Endodermal cell (in vitro differentiated cells): ENCODE data around the gene IRF4. TPM values are rescaled to one million over a fixed set of nuclear protein-coding genes. Genes with fewer than 3 reads are reported as not detected.

ENCODE experiments used
- DNase-seq: peaks from one replicate; pipeline ENCODE4 v3.0.0-alpha.2; 2017
- H3K27ac ChIP-seq: 2 replicates; pipeline ENCODE4 v1.5.1; 2013; ENCODE audit warnings: mild to moderate bottlenecking, low read depth, low read length, moderate library complexity
- H3K27me3 ChIP-seq: 2 replicates; pipeline ENCODE4 v1.6.1; 2013; ENCODE audit warnings: mild to moderate bottlenecking, low read length, moderate library complexity; ENCODE audit not compliant: insufficient read depth, control insufficient read depth, poor library complexity, severe bottlenecking
- H3K36me3 ChIP-seq: 2 replicates; pipeline ENCODE4 v1.7.0; 2013; ENCODE audit warnings: mild to moderate bottlenecking, low read length, moderate library complexity; ENCODE audit not compliant: control insufficient read depth, insufficient read depth
- H3K4me1 ChIP-seq: one replicate; pipeline ENCODE4 v1.7.0; 2013; ENCODE audit warnings: low read length; ENCODE audit not compliant: control insufficient read depth, insufficient read depth
- H3K4me3 ChIP-seq: 2 replicates; pipeline ENCODE4 v1.5.1; 2013; ENCODE audit warnings: mild to moderate bottlenecking, low read length, moderate library complexity
- H3K9ac ChIP-seq: 2 replicates; pipeline ENCODE4 v1.6.1; 2013; ENCODE audit warnings: mild to moderate bottlenecking, low read length, moderate library complexity; ENCODE audit not compliant: poor library complexity, severe bottlenecking; ENCODE audit errors: extremely low read depth
- H3K9me3 ChIP-seq: 2 replicates; pipeline ENCODE4 v1.6.1; 2013; ENCODE audit warnings: mild to moderate bottlenecking, low read length, moderate library complexity; ENCODE audit not compliant: control insufficient read depth
- H3K27ac Mint-ChIP-seq: 2 replicates; pipeline ENCODE4 v1.8.0; 2020; ENCODE audit warnings: mixed read lengths
- H3K27me3 Mint-ChIP-seq: 2 replicates; pipeline ENCODE4 v1.8.0; 2021; ENCODE audit warnings: mild to moderate bottlenecking, mixed read lengths; ENCODE audit not compliant: insufficient read depth
- H3K36me3 Mint-ChIP-seq: 2 replicates; pipeline ENCODE4 v1.8.0; 2020; ENCODE audit warnings: low read depth, mixed read lengths
- H3K4me1 Mint-ChIP-seq: 2 replicates; pipeline ENCODE4 v1.8.0; 2020; ENCODE audit warnings: mixed read lengths
- H3K4me3 Mint-ChIP-seq: 2 replicates; pipeline ENCODE4 v1.8.0; 2020; ENCODE audit warnings: mild to moderate bottlenecking, moderate library complexity, mixed read lengths
- H3K9me3 Mint-ChIP-seq: 2 replicates; pipeline ENCODE4 v1.8.0; 2020; ENCODE audit warnings: mild to moderate bottlenecking, mixed read lengths
- WGBS, 2 experiments: methylation state at CpG; one replicate each; pipeline versions ENCODE4 v1.1.5 to v1.1.7; 2013; ENCODE audit warnings: missing lambda C conversion rate in 2 of 2, mixed read lengths in 1 of 2; ENCODE audit not compliant: insufficient coverage in 1 of 2, insufficient read length in 1 of 2; 5-methylcytosine and 5-hydroxymethylcytosine counted together
- total RNA-seq, 2 donors: library from RNA; stranded (reverse); fragmentation: NEBNext Ultra II Directional in 1 of 2; extraction: Animal tissue kit (Norgen Biotek cat#: 25700) in 1 of 2; gene quantifications; 2 replicates in 1 of 2; 3 replicates in 1 of 2; pipeline ENCODE4 v1.2.1, GENCODE V29; 2021
- TF ChIP-seq, protein P1 (sequence below): fragments of 200-600 bp; sonication (generic); conservative IDR thresholded peaks from 2 replicates; pipeline ENCODE4 v1.5.0; 2021; ENCODE audit warnings: antibody characterized with exemption, mild to moderate bottlenecking

IRF4 gene
- total RNA-seq, 2 donors from 2014 or later, result not detected

- Mint-ChIP-seq H3K27ac (no peak overlapping the region), H3K9me3 (peaks cover 97% of the 10 kb centered on the region), H3K36me3 (peaks cover 27% of the 10 kb centered on the region), H3K27me3 (no peaks in the 10 kb centered on the region), H3K4me1 (no peaks in the 10 kb centered on the region), H3K4me3 (no peak overlapping the region)
- Histone ChIP-seq H3K36me3 (peaks cover 6% of the 10 kb centered on the region), H3K9me3 (no peaks in the 10 kb centered on the region), H3K27ac (no peak overlapping the region), H3K4me1 (no peaks in the 10 kb centered on the region), H3K4me3 (no peak overlapping the region), H3K27me3 (no peaks in the 10 kb centered on the region), H3K9ac (no peak overlapping the region)
- WGBS, 2 experiments, result 91% methylated on average over 17 of the region's 17 CpGs
- no peak for DNase-seq
- TF ChIP-seq, protein P1, sequence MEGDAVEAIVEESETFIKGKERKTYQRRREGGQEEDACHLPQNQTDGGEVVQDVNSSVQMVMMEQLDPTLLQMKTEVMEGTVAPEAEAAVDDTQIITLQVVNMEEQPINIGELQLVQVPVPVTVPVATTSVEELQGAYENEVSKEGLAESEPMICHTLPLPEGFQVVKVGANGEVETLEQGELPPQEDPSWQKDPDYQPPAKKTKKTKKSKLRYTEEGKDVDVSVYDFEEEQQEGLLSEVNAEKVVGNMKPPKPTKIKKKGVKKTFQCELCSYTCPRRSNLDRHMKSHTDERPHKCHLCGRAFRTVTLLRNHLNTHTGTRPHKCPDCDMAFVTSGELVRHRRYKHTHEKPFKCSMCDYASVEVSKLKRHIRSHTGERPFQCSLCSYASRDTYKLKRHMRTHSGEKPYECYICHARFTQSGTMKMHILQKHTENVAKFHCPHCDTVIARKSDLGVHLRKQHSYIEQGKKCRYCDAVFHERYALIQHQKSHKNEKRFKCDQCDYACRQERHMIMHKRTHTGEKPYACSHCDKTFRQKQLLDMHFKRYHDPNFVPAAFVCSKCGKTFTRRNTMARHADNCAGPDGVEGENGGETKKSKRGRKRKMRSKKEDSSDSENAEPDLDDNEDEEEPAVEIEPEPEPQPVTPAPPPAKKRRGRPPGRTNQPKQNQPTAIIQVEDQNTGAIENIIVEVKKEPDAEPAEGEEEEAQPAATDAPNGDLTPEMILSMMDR, result no peak
Observed at GRCh38 chr6:345747-346385, 45.7 kb upstream of the IRF4 start.

DNA sequence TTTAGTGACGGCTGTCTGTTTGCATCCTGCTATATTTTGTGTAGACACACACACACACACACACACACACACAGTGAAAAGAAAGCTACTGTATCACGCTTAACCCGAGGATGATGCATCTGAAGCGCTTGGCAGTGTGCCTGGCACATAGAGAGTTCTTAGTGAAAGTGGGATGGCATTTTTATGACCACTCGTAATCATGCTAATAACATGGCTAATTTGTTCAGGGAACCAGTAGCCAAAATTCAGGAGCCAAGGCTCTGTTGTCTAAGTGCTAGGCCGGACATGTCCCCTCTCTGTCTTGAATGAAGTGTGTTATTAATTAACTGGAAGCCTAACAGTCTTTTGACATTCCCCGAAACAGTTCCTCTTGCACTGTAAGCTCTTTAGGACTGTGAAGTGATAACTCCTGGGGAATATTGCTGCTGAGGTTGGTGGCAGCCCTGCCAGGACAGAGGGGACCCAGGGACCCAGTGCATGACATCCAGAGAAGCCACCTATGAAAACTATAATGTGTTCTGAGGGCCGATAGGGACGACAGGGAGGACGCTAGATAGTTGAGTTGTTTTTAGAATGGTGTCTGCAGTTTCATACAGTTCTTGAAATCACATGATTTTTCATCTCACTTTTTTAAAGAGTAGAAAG is 45.0 kb upstream of the IRF4 start:
- WGBS, 2 experiments, result 84 to 89% methylated on average over 8 to 10 of the region's 10 CpGs
- H3K4me1 Mint-ChIP-seq, result peaks cover 2% of the 10 kb centered on the region
- no peak for DNase-seq
- peaks cover 6% of the 10 kb centered on the region for H3K36me3 ChIP-seq
- no peak overlapping the region for H3K27ac ChIP-seq
- peaks cover 30% of the 10 kb centered on the region for H3K36me3 Mint-ChIP-seq
- no peaks in the 10 kb centered on the region for H3K4me1 ChIP-seq
- H3K27me3 Mint-ChIP-seq, result no peaks in the 10 kb centered on the region
- TF ChIP-seq, protein P1, result no peak
- no peaks in the 10 kb centered on the region for H3K9me3 ChIP-seq
- H3K9ac ChIP-seq, result no peak overlapping the region
- H3K27me3 ChIP-seq, result no peaks in the 10 kb centered on the region
- peaks cover 99% of the 10 kb centered on the region for H3K9me3 Mint-ChIP-seq
- no peak overlapping the region for H3K4me3 ChIP-seq
- no peak overlapping the region for H3K27ac Mint-ChIP-seq
- no peak overlapping the region for H3K4me3 Mint-ChIP-seq

GRCh38 chr6:347232-347631 is 44.3 kb upstream of the IRF4 start:
- Mint-ChIP-seq H3K27ac (no peak overlapping the region), H3K36me3 (peaks cover 31% of the 10 kb centered on the region), H3K9me3 (peaks cover 99% of the 10 kb centered on the region), H3K4me3 (no peak overlapping the region), H3K4me1 (peaks cover 5% of the 10 kb centered on the region), H3K27me3 (no peaks in the 10 kb centered on the region)
- Histone ChIP-seq H3K27ac (no peak overlapping the region), H3K36me3 (peaks cover 6% of the 10 kb centered on the region), H3K9me3 (no peaks in the 10 kb centered on the region), H3K4me1 (no peaks in the 10 kb centered on the region), H3K27me3 (no peaks in the 10 kb centered on the region), H3K4me3 (no peak overlapping the region), H3K9ac (no peak overlapping the region)
- no peak for DNase-seq
- WGBS, 2 experiments, result 73 to 82% methylated on average over 3 to 4 of the region's 4 CpGs
- TF ChIP-seq, protein P1, result no peak
